DOHH2 (cell line): ENCODE measurements around the gene TP53I13.

ENCODE experiments used
- CTCF ChIP-seq: fragments of 200-600 bp; sonication (generic); IDR thresholded peaks from one replicate; pipeline ENCODE4 v1.5.1; 2014; ENCODE audit warnings: antibody characterized with exemption, mild to moderate bottlenecking, low read depth, low read length; ENCODE audit not compliant: poor library complexity, severe bottlenecking
- EZH2phosphoT487 ChIP-seq: fragments of 200-600 bp; sonication (generic); IDR thresholded peaks from 2 replicates; pipeline ENCODE4 v1.6.1; 2017; ENCODE audit warnings: borderline replicate concordance, mild to moderate bottlenecking, antibody characterized with exemption, low read length, moderate library complexity, mixed read lengths

DNA sequence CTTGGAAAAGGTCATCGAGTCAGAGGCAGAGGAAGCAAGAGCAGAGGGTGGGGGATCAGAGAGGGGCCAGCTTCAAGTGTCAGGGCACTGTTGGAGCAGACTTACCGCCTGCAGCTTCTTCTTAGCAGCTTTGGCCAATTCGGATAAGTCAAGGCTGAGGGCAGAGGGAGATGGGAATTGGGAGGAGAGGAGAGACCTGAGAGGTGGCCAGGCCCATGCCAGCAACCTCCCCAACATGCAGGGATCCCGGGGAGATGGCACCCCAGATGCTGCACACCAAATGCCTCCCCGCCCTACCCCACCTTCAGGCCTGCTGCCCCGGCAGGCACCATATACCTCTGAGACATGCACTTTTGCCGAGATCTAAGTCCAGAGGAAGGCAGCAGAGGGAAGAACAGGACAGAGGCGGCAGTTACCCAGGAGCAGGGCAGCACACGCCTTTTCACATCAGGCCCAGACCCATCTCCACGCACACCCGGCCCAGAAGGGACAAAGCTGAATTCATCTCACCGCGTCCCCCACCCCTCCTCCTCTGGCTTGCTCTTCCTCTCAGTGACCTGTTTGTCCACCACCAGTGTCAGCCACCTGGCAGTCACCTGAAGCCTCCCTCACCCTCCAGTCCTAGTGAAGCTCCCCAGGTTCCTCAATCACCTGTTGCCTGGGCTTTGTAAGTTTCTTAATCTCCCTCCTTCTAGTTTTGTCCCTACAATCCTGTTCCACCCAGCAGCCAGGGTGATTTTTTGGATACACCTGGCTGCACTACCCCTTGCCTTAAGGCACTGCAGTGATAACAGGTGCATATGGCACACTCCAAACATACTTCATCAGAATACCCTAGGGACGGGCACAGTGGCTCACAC lies 10.4 kb downstream of the TP53I13 start:
- TF ChIP-seq CTCF (no peak), EZH2phosphoT487 (no peak)
